Measurements from ENCODE around the gene OR7G1. TPM values are rescaled to one million over a fixed set of nuclear protein-coding genes. Genes with fewer than 3 reads are reported as not detected.

The OR7G1 gene
- total and polyA plus RNA-seq, 2 donors (not counting 3 experiments of a cell fraction or from before 2014, with no cell fraction given): not detected

DNA sequence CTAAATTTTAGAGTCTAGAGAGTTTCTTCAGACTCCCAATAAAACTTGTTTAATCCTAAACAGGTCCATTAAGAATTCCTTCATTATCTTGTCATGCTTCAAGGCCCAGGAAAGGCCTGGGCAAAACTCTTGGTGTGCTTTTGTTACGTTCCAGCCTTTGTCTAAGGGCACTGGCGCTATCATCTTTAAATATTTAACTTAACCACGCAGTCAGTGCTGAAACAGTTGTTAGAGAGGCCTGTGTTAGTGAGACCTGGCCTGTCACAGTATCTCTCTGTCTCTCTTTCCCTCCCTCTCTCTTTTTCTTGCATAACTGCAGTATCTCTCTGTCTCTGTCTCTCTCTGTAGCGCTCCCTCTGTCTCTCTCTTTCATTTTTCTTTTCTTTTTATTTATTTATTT lies 36.9 kb downstream of the OR7G1 start:
- Histone ChIP-seq H3K9me1 (replicated peaks; ENCODE audit: control insufficient read depth, extremely low read depth, insufficient read depth, low read length) (no peaks in the 10 kb centered on the region), H3K4me1 (ENCODE audit: control insufficient read depth, extremely low read depth, insufficient read depth, low read length) (peaks cover 5% of the 10 kb centered on the region), H3K27me3 (ENCODE audit: control insufficient read depth in 2 of 2, insufficient read depth in 2 of 2, low read length in 2 of 2) (no peaks in the 10 kb centered on the region), H3K27ac (ENCODE audit: insufficient read depth, low read depth, low read length) (no peak overlapping the region), H3K4me2 (ENCODE audit: insufficient read depth, low read length) (no peak overlapping the region), H3K36me3 (ENCODE audit: control insufficient read depth in 2 of 2, extremely low read depth in 1 of 2, insufficient read depth in 2 of 2, low read length in 2 of 2) (no peaks in the 10 kb centered on the region), H3K4me3 (replicated peaks in 1 of 3; ENCODE audit: insufficient read depth in 1 of 3, low read depth in 1 of 3, low read length in 3 of 3) (no peak overlapping the region), H4K20me1 (replicated peaks; ENCODE audit: control insufficient read depth, extremely low read depth, insufficient read depth, low read length) (no peaks in the 10 kb centered on the region), H2AFZ (ENCODE audit: low read depth, low read length) (no peak overlapping the region), H3K79me2 (ENCODE audit: control insufficient read depth, insufficient read depth, low read length) (no peaks in the 10 kb centered on the region), H3K9me3 (replicated peaks; ENCODE audit: control insufficient read depth, insufficient read depth, low read length) (no peaks in the 10 kb centered on the region), H3K9ac (replicated peaks; ENCODE audit: extremely low read depth, insufficient read depth, low read length) (no peak overlapping the region)
- TF ChIP-seq, protein P1, sequence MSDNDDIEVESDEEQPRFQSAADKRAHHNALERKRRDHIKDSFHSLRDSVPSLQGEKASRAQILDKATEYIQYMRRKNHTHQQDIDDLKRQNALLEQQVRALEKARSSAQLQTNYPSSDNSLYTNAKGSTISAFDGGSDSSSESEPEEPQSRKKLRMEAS (IDR thresholded peaks at IDR 0.05; ENCODE audit: insufficient read depth, insufficient read length): no peak
- CTCF ChIA-PET: interaction anchor here (1.0 kb wide), 1 partner anchor 425 kb away, joined by 4 read pairs; no protein-coding TSS in a partner anchor
- BruUV-seq (replicated peaks): no TSS peak
- POLR2A ChIA-PET: no interaction called here
- intact Hi-C loops (cut with micrococcal nuclease) (no loop called here), dilution Hi-C loops (cut with MboI; ENCODE audit: extremely low pct_ligation_motif_present, low sequenced_read_pairs) (no loop called here)
- no peak for DNase-seq (ENCODE audit: low read depth, low spot score)
- no peak for FAIRE-seq

DNA sequence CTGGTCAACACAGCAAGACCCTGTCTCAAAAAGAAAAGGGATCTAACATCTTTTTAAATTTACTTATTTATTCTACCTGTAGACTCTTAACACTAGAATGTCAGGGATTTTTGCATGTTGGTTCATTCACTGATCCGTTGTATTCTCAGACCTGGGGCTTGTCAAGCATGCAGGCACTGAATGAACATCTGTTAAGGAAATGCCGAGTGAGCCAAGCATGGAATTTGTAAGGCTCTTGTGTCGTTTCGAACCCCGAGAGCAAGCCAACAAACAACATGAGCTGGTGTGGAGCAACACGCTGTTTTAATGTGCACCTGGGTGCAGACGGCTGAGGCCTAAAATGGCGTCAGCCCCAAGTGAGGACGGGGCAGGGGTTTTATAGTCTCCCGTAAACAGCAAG lies 38.7 kb downstream of the OR7G1 start:
- Histone ChIP-seq H3K4me1 (ENCODE audit: control insufficient read depth, extremely low read depth, insufficient read depth, low read length) (peaks cover 5% of the 10 kb centered on the region), H3K4me2 (ENCODE audit: insufficient read depth, low read length) (no peak overlapping the region), H3K27me3 (ENCODE audit: control insufficient read depth in 2 of 2, insufficient read depth in 2 of 2, low read length in 2 of 2) (no peaks in the 10 kb centered on the region), H3K9me1 (replicated peaks; ENCODE audit: control insufficient read depth, extremely low read depth, insufficient read depth, low read length) (no peaks in the 10 kb centered on the region), H3K27ac (ENCODE audit: insufficient read depth, low read depth, low read length) (no peak overlapping the region), H3K9me3 (replicated peaks; ENCODE audit: control insufficient read depth, insufficient read depth, low read length) (no peaks in the 10 kb centered on the region), H4K20me1 (replicated peaks; ENCODE audit: control insufficient read depth, extremely low read depth, insufficient read depth, low read length) (no peaks in the 10 kb centered on the region), H3K4me3 (replicated peaks in 1 of 3; ENCODE audit: insufficient read depth in 1 of 3, low read depth in 1 of 3, low read length in 3 of 3) (no peak overlapping the region), H3K9ac (replicated peaks; ENCODE audit: extremely low read depth, insufficient read depth, low read length) (no peak overlapping the region), H2AFZ (ENCODE audit: low read depth, low read length) (no peak overlapping the region), H3K79me2 (ENCODE audit: control insufficient read depth, insufficient read depth, low read length) (no peaks in the 10 kb centered on the region), H3K36me3 (ENCODE audit: control insufficient read depth in 2 of 2, extremely low read depth in 1 of 2, insufficient read depth in 2 of 2, low read length in 2 of 2) (no peaks in the 10 kb centered on the region)
- no TSS peak for BruUV-seq (replicated peaks)
- POLR2A ChIA-PET: no interaction called here
- CTCF ChIA-PET: no interaction called here
- no peak for FAIRE-seq
- intact Hi-C loops (cut with micrococcal nuclease): no loop called here
- TF ChIP-seq JUN (IDR thresholded peaks at IDR 0.05; ENCODE audit: borderline replicate concordance, insufficient read depth, insufficient read length, low read depth): no peak
- no peak for TF ChIP-seq EZH2 (IDR thresholded peaks at IDR 0.05; ENCODE audit: borderline replicate concordance, low read depth, low read length, severe bottlenecking)
- TF ChIP-seq POLR2AphosphoS5 (IDR thresholded peaks at IDR 0.05; ENCODE audit: insufficient read depth, low read depth, low read length): no peak
- no peak for TF ChIP-seq FOS (IDR thresholded peaks at IDR 0.05; ENCODE audit: borderline replicate concordance, insufficient read depth, low read length)
- TF ChIP-seq GATA2 (IDR thresholded peaks at IDR 0.05; ENCODE audit: insufficient read depth, insufficient read length, low read depth, low read length): no peak
- TF ChIP-seq, protein P2, sequence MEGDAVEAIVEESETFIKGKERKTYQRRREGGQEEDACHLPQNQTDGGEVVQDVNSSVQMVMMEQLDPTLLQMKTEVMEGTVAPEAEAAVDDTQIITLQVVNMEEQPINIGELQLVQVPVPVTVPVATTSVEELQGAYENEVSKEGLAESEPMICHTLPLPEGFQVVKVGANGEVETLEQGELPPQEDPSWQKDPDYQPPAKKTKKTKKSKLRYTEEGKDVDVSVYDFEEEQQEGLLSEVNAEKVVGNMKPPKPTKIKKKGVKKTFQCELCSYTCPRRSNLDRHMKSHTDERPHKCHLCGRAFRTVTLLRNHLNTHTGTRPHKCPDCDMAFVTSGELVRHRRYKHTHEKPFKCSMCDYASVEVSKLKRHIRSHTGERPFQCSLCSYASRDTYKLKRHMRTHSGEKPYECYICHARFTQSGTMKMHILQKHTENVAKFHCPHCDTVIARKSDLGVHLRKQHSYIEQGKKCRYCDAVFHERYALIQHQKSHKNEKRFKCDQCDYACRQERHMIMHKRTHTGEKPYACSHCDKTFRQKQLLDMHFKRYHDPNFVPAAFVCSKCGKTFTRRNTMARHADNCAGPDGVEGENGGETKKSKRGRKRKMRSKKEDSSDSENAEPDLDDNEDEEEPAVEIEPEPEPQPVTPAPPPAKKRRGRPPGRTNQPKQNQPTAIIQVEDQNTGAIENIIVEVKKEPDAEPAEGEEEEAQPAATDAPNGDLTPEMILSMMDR (IDR thresholded peaks at IDR 0.05; ENCODE audit: extremely low read depth in 1 of 2, insufficient read depth in 1 of 2, low read depth in 1 of 2, low read length in 2 of 2): no peak
- TF ChIP-seq, protein P1 (IDR thresholded peaks at IDR 0.05; ENCODE audit: insufficient read depth, insufficient read length): no peak
- TF ChIP-seq MYC (IDR thresholded peaks at IDR 0.05; ENCODE audit: low read depth, low read length): no peak
- TF ChIP-seq POLR2A (IDR thresholded peaks at IDR 0.05; ENCODE audit: low read depth, low read length): no peak
- dilution Hi-C loops (cut with MboI; ENCODE audit: extremely low pct_ligation_motif_present, low sequenced_read_pairs): no loop called here
- DNase-seq (ENCODE audit: low read depth, low spot score): no peak
